HG03575 (cell line): ENCODE results near the gene SLC37A2.
"Not testable (repeated sequence)": the region's sequence is repeated elsewhere in the genome, so short reads cannot be mapped to it uniquely, and the experiment has no call there.

ENCODE experiments used
- ATAC-seq: cut with Tn5 transposase; IDR thresholded peaks from one replicate; pipeline ENCODE4 v1.9.1; 2021; ENCODE audit not compliant: unreplicated experiment, insufficient number of reproducible peaks, low FRiP score; ENCODE audit errors: extremely low read depth

SLC37A2 gene

DNA sequence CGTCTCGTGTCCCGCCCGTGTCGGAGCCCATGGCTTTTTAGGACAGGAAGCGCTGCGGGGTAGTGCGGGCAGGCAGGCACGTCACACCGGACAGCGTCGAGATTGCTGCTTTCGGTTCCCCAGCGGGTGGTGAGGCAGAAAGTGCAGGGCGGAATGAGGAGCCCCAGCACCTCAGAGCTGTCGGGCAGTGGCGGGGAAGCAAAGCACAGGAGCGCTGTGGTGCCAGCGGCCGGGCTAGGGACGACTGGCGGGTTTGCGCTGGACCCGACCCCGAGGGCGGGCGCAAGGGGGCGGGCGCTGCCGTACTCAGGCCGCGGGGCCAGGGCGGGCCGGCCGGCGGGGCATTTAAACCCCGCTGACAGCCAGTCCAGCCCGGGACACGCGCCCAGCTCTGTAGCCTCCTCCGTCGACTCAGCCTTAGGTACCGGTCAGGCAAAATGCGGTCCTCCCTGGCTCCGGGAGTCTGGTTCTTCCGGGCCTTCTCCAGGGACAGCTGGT is at the start of gene SLC37A2:
TSS of gene SLC37A2 (plus strand) at position 375 of the 498 bp plus-strand sequence. CDS start at position 438, 63 bp downstream.
- peak; percentile 77 for ATAC-seq

DNA sequence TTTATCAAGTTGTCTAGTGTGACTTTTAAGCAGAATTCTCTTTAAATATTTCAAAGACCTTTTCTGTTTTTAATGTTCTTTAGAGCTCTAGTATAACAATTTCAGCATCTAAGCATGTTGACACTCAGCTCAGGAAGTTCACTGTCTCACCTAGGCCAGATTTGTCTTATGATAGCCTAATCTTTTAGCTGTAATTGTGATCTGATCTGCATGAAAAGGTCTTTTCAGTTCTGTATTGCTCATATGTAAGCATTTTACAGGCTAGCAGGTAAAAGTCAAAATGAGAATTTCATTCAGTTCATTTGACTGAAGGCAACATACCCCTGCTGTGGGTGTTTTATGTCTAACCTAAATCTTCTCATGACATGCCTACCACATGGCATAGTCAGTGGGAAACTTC is 46.7 kb upstream of the SLC37A2 start:
- ATAC-seq, result no peak

DNA sequence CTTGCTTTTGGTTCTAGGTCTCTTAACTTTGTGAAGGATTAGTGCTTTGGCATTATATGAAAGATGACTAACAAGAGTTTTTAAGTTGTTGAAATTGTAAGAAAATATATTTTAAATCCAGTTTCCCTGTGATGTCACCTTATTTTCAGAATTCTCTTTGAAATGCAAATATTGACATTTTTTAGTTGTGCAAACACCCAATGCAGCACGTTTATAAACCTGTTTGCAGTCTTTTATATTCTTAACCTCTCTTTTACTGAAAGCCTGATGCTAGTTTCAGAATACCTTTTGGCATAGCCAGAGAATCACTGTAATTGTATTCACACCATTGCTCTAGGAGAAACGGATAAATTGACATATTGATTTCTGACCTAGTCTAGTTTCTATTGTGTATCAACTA is 42.8 kb upstream of the SLC37A2 start:
- no peak for ATAC-seq

DNA sequence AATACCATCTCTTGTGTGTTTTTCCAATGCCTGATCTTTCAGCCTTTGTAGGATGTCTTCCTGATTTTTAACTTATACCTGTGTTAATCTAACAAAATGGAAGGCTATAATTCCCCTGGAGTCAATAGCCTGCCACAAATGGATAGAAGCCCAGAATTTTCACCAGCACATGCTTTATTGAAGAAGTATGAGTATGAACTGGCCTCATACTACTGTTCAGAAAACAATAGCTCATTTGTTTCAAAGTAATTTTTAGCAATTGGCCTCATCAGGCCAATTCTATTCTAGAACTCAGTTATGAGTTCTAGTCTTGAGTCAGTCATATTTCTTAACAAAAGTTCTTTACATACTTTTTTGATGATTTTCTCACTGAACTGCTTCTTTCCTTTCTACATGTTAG is 40.6 kb upstream of the SLC37A2 start:
- no peak for ATAC-seq

DNA sequence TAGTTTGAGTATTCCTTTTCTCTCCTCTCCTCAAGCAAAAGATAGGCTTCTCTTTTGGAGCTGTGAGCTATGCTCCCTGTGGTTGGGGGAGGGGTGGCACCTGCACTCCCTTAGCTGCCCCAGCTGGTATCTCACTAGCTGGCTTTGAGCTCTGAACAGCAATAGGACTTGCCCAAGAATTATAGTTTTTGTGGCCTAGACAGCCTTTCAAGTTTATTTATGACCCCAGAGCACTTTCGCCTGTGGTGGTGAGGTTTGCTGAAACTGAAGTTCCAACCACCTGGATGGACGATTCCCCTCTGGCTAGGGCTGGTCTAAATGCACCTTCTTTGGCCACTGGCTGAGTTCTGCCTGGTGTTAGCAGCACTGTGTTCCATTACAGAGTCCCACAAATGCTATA is 37.1 kb upstream of the SLC37A2 start:
- ATAC-seq, result no peak

DNA sequence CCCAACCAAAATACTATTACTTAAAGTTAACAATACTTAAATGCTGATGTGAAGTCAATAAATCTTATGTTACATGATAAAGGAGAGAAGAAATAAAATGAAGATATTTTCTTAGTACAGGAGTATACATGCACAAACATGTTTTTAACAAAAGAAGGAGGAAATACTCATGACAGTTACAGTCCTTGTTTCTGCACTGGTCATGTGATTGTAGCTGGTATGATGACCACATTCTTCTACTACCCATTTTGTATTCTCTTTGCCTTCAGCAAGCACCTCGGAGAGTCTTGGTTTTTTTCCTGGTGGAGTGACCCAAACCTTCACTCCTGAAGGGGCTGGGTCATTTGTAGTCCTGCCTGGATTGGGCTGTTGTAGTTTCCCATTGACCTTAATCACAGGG is 33.7 kb upstream of the SLC37A2 start:
- not testable (repeated sequence) for ATAC-seq

DNA sequence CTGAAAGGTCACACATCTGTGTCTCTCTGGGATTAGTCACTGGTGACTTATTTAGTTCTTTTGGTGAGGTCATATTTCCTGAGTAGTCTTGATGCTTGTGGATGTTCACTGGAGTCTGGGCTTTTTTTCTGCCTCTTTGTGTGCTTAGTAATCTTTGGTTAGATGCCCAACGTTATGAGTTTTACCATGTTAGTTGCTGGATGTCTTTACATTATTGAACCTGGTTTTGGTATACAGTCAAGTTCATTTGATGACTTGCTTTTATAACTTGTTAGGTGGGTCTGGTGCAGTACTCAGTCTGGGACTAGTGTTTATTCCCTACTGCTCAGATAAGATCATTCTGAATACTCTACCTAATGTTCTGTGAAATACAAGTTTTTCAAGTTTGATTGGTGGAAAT is 26.2 kb upstream of the SLC37A2 start:
- ATAC-seq, result no peak

DNA sequence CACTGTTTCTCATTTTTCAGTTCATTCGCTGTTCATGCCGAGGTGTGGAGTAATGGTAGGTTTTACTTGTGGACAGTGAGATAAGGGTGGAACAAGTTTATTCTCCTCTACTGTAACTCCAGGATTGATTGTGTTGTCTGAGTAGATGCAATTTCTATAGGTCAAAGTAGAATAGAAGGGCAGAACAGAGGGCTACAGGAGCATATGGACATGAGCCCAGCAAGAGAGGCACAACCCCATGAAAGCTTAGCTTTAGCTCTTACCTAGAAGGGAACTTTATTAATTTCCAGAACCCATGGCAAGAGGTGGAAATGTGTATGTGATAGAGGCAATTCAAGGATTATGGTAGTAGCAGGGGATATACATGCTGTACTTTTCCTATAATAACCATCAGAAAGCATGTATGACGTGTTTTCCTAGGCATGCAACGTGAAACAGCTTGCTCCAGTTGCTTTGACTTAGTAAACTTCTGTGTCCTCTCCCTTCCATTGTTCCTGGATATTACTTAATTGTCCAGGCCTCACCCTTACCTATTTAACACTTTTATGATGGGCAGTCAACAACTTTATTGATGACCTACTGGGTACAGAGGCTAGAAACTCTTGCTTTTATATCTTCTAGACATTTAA is 13.8 kb upstream of the SLC37A2 start:
- ATAC-seq, result no peak

DNA sequence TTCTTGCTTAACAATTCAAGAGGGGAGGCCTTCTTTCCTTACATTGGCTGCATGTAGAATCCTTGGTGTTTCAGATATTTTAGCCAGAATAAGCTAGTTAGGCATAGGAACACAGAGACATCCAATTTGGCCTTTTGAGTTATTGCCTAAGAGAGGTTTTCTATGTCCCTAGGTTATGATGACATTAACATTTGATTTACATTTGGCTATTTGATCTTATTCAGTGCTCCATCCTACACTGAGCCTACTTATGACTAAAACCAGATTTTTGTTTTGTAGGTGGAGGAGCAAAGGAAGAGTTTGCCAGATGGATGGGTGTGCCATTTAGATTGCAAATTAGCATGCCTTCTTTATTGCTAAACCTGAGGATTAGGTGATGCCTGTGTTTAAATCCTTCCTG is 11.1 kb upstream of the SLC37A2 start:
- ATAC-seq, result no peak

DNA sequence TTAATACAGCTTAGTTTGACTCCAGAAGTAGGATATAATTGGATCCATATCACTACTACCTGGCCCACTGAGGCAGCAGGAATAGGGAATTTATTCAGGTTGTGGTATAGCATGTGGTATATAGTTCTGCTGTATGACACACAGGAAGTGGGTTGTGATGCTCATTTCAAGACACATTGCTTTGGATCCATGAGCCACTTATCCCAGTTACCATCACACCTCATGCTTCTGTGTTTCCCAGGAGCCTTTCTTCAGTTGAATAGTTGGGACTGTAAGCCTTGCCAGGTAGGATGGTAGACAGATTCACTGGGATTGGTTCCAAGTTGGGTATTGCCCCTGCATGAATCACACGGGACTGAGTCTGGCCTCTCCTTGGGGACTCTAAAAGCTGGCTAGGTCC is 9.9 kb upstream of the SLC37A2 start:
- ATAC-seq, result no peak

DNA sequence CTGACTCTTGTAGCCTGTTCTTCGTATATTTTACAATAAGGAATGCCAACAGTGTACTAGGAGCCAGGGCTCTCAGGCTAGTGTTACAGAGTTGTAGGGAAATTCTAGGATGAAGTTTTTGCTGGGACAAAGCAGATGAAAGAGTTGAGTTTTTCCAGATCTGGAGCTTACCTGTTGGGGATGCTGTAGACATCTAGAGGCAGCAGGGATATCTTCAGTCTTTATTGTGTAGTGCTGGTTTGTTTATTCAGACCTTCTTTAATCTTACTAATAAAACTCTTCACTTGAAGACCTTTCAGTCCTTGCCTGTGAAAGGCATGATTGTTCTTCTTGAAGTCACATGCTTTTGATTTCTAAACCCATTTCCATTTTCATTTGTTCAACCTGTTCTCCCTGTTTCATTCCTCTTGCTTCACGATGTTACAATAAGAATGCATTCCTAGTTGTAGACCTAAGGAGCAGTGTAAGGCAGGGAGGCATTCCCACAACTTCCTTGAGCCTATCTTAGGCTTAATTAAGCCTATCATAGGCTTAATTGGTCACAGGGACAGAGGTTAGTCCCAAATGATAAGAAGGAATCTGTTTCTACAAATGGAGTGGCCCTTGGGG is 7.9 kb upstream of the SLC37A2 start:
- ATAC-seq, result no peak

DNA sequence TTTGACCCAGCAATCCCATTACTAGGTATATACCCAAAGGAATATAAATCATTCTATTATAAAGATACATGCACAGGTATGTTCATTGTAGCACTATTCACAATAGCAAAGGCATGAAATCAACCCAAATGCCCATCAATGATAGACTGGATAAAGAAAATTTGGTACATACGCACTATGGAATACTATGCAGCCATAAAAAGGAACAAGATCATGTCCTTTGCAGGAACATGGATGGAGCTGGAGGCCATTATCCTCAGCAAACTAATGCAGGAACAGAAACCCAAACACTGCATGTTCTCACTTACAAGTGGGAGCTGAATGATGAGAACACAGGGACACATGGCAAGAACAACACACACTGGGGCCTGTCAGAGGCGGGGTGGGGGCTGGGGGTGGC is 7.0 kb upstream of the SLC37A2 start:
- ATAC-seq, result not testable (repeated sequence)

DNA sequence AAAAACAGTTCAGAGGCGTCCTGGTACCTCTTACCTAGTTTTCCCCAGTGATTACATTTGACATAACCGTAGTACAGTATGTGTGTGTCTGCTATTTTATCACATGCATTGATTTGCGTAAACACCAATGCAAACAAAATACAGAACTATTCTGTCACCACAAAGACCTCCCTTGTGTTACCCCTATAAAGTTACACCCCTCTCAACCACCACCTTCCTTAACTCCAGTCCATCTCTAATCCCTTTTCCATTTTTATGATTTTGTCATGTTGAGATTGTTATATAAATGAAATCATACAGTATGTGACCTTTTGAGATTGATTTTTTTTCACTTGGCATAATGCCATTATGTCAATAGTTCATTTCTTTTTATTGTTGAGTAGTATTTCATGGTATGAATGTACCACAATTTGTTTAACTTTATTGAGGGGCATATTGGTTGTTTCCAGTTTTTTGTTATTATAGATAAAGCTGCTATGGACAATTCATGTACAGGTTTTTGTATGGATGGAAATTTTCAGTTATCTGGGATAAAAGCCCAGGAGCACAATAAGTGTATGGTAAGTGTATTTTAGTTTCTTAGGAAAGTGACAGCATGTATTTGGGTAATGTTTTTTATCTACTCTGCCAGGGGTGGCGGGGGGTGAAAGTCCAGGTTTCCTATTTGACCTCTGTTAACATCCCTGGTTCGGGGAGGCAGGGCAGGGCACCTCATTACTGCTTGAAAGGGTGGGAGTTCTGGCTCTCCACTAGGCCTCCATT is 6.0 kb upstream of the SLC37A2 start:
- no peak for ATAC-seq

DNA sequence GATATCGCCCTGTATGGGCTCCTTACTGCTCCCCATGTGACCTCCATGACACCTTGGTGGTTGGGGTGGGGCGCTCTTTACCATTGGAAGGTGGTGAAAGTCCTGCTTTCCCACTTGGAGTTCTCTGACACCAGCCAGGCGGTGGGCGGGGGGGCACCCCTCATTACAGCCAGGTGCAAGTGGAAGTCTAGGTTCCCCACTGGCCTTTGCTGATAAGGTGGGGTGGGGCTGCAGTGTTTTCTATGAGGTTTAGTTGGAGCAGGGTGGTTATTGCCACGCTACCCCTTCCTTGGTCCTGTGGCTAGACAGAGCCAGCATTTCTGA is 5.5 kb upstream of the SLC37A2 start:
- no peak for ATAC-seq

DNA sequence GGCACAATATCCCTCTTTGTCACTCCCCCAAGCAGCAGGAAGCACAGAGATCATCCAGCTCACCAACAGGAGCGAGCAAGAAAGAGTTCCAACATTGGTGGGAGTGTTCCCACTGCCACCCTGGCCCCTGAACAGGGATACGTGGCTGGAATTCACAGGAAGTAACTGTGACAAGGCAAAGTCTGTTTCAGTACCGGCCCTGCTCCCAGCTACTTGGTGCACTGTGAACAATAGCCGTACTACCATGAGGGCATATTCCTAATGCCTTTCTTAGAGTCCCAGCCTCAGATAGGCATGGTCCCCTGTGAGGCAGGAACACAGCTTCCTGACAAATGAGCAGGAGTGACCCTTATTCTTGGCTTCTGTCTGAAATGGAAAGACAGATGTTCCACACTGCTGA is 1.8 kb upstream of the SLC37A2 start:
- no peak for ATAC-seq

DNA sequence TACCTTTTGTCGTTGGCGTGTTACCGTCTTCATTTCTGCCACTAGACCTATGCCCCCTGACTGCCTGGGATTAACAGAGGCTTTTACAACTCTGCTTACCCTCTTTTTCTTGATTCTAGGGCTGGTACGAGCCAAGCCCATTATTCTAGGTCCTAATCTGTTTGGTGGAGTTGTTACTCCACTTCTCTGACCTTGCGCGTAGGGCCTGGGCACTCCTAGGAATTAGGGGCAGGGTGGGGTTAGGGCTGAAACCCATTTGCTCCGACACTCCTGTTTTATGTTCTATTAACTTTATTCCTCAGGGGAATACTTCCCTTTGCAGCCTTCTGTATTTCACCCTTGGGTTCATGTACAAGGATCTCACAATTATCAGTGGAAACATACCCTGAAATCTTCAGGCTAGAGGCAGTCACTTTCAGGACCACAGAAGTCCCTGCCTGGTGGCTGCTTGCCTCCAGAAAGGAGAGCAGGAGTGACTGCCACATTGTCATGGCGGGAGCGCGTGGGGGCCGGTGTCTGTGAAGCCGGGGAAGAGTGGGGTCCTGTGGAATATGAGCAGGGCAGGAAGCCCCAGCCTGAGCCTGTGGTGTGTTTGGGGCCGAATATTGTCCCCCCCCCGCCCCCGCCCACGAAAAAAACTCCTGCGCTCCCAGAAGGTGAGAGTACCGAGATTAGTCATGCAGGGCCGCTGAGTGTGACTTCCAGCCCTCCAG is 731 bp upstream of the SLC37A2 start:
- no peak for ATAC-seq

DNA sequence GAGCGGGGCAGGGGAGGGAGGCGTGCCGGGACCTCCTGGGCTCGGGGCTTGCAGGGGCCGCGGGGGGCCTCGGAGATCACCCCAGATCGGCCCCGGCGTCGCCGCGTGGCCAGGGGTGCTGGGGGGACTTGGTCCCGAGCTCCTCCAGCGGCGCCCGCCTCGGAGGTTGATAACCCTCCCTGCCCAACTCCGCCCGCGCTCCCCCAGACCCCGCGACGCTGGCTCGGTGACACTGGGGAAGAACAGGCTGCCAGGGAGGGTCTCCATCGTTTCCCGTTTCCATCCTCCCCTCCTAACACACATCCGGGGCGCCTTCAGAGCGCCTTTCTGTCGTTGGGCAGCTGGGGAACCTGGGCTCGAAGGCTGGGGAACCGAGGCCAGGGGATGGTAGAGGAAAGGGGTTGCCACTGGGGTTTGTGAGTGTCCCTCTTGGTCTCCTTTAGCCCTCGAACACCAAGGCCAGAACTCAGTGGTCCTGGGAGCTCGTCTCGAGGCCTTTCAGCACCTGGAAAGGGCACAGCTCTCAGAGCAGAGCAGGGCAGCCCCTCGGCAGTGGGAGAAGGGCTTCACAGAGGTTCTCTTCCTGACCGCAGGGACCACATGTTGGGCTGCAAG is 431 bp downstream of the SLC37A2 start:
- ATAC-seq, result no peak

DNA sequence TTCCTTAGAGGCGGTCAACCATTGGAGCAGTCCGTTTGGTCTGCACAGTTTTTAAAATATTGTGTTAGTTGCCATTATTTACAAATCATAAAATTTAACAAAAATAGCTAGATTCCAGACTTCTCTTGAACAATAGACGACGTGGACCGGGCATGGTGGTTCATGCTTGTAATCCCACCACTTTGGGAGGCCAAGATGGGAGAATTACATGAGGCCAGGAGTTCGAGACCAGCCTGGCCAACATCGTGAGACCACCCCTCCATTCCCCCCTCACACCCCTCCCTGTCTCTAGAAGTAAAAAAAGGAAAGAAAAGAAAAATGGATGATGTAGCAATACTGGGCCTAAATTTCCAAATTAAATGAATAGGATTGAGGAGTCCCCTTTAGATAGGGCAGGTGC is 965 bp downstream of the SLC37A2 start:
- no peak for ATAC-seq

DNA sequence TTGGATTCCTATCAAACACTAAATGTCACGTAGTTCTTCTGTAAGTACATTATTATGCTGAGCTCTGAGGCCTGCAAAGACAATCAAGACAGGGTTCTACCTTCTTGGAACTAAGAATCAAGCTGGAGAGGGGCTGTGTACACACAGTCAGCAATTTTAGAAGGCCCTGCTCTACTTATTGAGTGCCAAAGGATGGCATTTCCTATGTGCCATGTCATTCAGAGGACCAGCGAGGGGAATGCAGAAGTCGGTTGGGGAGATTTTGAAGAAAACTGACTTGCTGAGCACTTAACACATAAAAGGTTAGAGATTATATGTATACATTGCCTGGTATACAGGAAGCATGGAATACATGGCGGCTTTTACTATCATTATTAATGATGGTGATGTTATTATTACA is 5.3 kb downstream of the SLC37A2 start:
- ATAC-seq, result no peak
